ENCODE results near the gene TCAP. TPM values are rescaled to one million over a fixed set of nuclear protein-coding genes. Genes with fewer than 3 reads are reported as not detected.

TCAP gene
- total RNA-seq, 1 experiment from 2014 or later: 0.54 TPM

DNA sequence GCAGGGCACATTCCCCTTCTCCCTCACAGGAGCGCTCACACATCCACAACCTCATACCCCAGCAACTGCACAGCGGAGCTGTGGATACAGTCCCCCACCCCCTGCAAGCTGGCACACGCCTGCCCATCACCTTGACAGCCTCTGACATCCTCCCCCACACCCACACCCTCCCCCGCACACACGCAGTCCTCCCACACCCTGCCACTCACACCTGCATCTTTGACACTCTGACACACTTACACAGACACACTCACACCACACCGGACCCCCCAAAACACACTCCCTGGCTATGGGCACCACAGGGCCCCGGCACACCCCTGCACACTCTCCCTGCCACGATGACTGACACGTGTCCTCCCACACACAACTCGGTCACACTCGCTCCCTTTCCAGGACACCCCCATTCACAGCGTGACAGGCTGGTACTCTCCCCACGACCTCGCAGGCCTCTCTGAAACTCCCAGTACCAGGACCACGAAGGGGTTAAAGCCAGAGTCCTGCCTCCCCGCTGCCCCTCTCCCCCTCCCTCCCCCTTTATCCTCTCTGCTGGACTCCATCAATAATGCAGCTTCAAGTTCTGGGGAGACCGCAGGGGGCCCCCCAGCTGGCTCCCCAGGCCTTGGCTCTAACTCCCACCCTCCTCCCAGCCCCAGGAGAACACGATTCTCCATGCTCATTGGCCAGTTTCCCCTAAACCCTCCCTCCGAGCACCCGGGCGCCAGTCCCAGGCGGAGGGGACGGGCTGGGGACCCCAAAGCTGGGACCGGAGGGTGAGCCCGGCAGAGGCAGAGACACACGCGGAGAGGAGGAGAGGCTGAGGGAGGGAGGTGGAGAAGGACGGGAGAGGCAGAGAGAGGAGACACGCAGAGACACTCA, 38.7 kb upstream of the TCAP start, which contains the start of gene PPP1R1B:
TSS of gene PPP1R1B (plus strand) at position 782 of the 876 bp plus-strand sequence. CDS start 441 bp downstream, outside the sequence.
- TF ChIP-seq EZH2 (IDR thresholded peaks at IDR 0.05; ENCODE audit: borderline replicate concordance, low read depth, low read length, poor library complexity, severe bottlenecking): no peak
- TF ChIP-seq, protein P1, sequence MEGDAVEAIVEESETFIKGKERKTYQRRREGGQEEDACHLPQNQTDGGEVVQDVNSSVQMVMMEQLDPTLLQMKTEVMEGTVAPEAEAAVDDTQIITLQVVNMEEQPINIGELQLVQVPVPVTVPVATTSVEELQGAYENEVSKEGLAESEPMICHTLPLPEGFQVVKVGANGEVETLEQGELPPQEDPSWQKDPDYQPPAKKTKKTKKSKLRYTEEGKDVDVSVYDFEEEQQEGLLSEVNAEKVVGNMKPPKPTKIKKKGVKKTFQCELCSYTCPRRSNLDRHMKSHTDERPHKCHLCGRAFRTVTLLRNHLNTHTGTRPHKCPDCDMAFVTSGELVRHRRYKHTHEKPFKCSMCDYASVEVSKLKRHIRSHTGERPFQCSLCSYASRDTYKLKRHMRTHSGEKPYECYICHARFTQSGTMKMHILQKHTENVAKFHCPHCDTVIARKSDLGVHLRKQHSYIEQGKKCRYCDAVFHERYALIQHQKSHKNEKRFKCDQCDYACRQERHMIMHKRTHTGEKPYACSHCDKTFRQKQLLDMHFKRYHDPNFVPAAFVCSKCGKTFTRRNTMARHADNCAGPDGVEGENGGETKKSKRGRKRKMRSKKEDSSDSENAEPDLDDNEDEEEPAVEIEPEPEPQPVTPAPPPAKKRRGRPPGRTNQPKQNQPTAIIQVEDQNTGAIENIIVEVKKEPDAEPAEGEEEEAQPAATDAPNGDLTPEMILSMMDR (conservative IDR thresholded peaks at IDR 0.05; ENCODE audit: low read depth, low read length): no peak
- DNase-seq (ENCODE audit: low spot score): peak; percentile 71
- Histone ChIP-seq H3K4me1 (ENCODE audit: insufficient read depth, low read length, poor library complexity, severe bottlenecking) (peaks cover 6% of the 10 kb centered on the region), H3K27me3 (replicated peaks; ENCODE audit: insufficient read depth, low read depth, low read length, poor library complexity) (no peaks in the 10 kb centered on the region), H3K36me3 (ENCODE audit: insufficient read depth, low read length, poor library complexity, severe bottlenecking) (no peaks in the 10 kb centered on the region), H3K4me3 (ENCODE audit: low read depth, low read length, poor library complexity, severe bottlenecking) (peak within 1 kb of the TSS; percentile 52), H3K9me3 (ENCODE audit: low read depth, low read length, poor library complexity, severe bottlenecking) (no peaks in the 10 kb centered on the region), H3K27ac (ENCODE audit: low read depth, low read length, poor library complexity, severe bottlenecking) (no peak within 1 kb of the TSS)
- ChIA-PET CTCF (interaction anchor here (0.6 kb wide), 1 partner anchor 79 kb away, joined by 5 read pairs; no protein-coding TSS in a partner anchor), POLR2A (ENCODE audit: low non-redundant PET) (interaction anchor here (0.6 kb wide), 1 partner anchor 423 kb away, joined by 3 read pairs; no protein-coding TSS in a partner anchor)
- no TSS peak for BruUV-seq (replicated peaks)
- intact Hi-C loops (cut with micrococcal nuclease; ENCODE audit: unreplicated experiment): no loop called here

GRCh38 chr17:39627047-39627711, 38.0 kb upstream of the TCAP start:
- DNase-seq (ENCODE audit: low spot score): no peak
- POLR2A ChIA-PET (ENCODE audit: low non-redundant PET): no interaction called here
- Histone ChIP-seq H3K27ac (ENCODE audit: low read depth, low read length, poor library complexity, severe bottlenecking) (no peak overlapping the region), H3K27me3 (replicated peaks; ENCODE audit: insufficient read depth, low read depth, low read length, poor library complexity) (no peaks in the 10 kb centered on the region), H3K36me3 (ENCODE audit: insufficient read depth, low read length, poor library complexity, severe bottlenecking) (no peaks in the 10 kb centered on the region), H3K4me1 (ENCODE audit: insufficient read depth, low read length, poor library complexity, severe bottlenecking) (peaks cover 6% of the 10 kb centered on the region), H3K4me3 (ENCODE audit: low read depth, low read length, poor library complexity, severe bottlenecking) (peak overlapping the region; percentile 52), H3K9me3 (ENCODE audit: low read depth, low read length, poor library complexity, severe bottlenecking) (no peaks in the 10 kb centered on the region)
- TF ChIP-seq, protein P1 (conservative IDR thresholded peaks at IDR 0.05; ENCODE audit: low read depth, low read length): no peak
- TF ChIP-seq EZH2 (IDR thresholded peaks at IDR 0.05; ENCODE audit: borderline replicate concordance, low read depth, low read length, poor library complexity, severe bottlenecking): no peak
- CTCF ChIA-PET: interaction anchor here (0.6 to 0.8 kb wide), 2 partner anchors 80 to 128 kb away, joined by 3 to 5 read pairs; no protein-coding TSS in a partner anchor
- intact Hi-C loops (cut with micrococcal nuclease; ENCODE audit: unreplicated experiment): no loop called here
- no TSS peak for BruUV-seq (replicated peaks)

DNA sequence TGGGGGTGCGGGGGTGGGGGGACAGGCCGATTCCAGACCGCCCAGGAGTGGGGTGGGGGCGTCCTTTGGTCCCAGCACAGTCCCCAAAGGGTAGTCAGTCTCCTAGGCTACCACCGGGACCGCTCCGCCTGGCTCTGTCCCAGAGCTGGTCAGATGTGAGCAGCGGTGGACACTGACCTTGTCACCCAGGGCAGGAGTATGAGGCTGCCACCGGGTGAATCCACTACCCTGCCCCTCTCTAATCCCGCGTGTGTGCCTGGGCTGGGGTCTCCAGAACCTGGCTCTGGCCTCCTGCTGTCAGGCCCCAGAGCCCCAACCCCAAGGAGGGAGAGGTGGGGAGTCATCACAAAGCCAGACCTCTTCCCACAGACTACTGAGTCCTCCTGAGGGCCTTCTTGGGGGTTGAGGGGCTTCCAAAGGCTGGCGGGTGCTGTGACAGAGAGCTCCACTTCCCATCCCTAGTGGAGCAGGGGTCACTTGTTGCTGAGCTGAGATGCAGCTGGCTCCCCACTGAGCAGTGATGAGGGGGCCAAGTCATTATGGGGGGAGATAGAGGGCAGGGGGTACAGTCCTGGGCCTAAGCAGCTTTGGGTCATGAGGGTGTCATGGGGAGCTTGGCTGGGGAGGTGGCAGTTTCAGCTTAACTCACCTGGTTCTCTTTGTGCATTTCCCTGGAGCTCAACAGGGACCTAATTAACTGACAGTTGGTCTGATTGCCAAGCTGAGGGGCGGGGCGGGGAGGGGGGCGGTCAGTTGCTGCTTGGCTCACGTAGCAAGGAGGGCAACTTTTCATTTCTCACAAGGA, 37.2 kb upstream of the TCAP start:
- TF ChIP-seq EZH2 (IDR thresholded peaks at IDR 0.05; ENCODE audit: borderline replicate concordance, low read depth, low read length, poor library complexity, severe bottlenecking): no peak
- TF ChIP-seq, protein P1 (conservative IDR thresholded peaks at IDR 0.05; ENCODE audit: low read depth, low read length): no peak
- ChIA-PET POLR2A (ENCODE audit: low non-redundant PET) (interaction anchor here (0.6 kb wide), 1 partner anchor 16 kb away, joined by 3 read pairs; no protein-coding TSS in a partner anchor), CTCF (interaction anchor here (0.6 to 0.8 kb wide), 3 partner anchors 51 to 475 kb away, joined by 3 read pairs; no protein-coding TSS in a partner anchor)
- peaks cover 6% of the 10 kb centered on the region for H3K4me1 ChIP-seq (ENCODE audit: insufficient read depth, low read length, poor library complexity, severe bottlenecking)
- DNase-seq (ENCODE audit: low spot score): no peak
- H3K9me3 ChIP-seq (ENCODE audit: low read depth, low read length, poor library complexity, severe bottlenecking): no peaks in the 10 kb centered on the region
- H3K27ac ChIP-seq (ENCODE audit: low read depth, low read length, poor library complexity, severe bottlenecking): no peak overlapping the region
- H3K36me3 ChIP-seq (ENCODE audit: insufficient read depth, low read length, poor library complexity, severe bottlenecking): no peaks in the 10 kb centered on the region
- no TSS peak for BruUV-seq (replicated peaks)
- H3K4me3 ChIP-seq (ENCODE audit: low read depth, low read length, poor library complexity, severe bottlenecking): peak overlapping the region; percentile 52
- intact Hi-C loops (cut with micrococcal nuclease; ENCODE audit: unreplicated experiment): no loop called here
- no peaks in the 10 kb centered on the region for H3K27me3 ChIP-seq (replicated peaks; ENCODE audit: insufficient read depth, low read depth, low read length, poor library complexity)
